CD4-positive, alpha-beta T cell treated with Interleukin-10 for 1 hour (primary cell): ENCODE data around the gene WNT10A.

Source experiments
- DNase-seq: peaks from one replicate; pipeline ENCODE4 v3.0.0-alpha.2; 2020

Gene WNT10A

GRCh38 chr2:218878926-218879761 is 1.5 kb upstream of the WNT10A start:
- no peak for DNase-seq

- DNase-seq = no peak
Observed at GRCh38 chr2:218879776-218880101, 913 bp upstream of the WNT10A start.

GRCh38 chr2:218880859-218881594 is 375 bp downstream of the WNT10A start:
- no peak for DNase-seq

GRCh38 chr2:218881744-218882460 is 1.2 kb downstream of the WNT10A start:
- DNase-seq = no peak

GRCh38 chr2:218882461-218882816 is 1.8 kb downstream of the WNT10A start:
- no peak for DNase-seq

- DNase-seq = no peak
Observed at GRCh38 chr2:218882866-218883366, 2.3 kb downstream of the WNT10A start.

GRCh38 chr2:218883491-218884490 is 3.1 kb downstream of the WNT10A start:
- peak; percentile 55 for DNase-seq

- DNase-seq = no peak
Observed at GRCh38 chr2:218884519-218884918, 3.9 kb downstream of the WNT10A start.

- DNase-seq = no peak
Observed at GRCh38 chr2:218885981-218886947, 5.6 kb downstream of the WNT10A start.

- no peak for DNase-seq
Observed at GRCh38 chr2:218887079-218887478, 6.4 kb downstream of the WNT10A start.

GRCh38 chr2:218888341-218888740 is 7.7 kb downstream of the WNT10A start:
- DNase-seq = no peak

GRCh38 chr2:218889937-218890336 is 9.3 kb downstream of the WNT10A start:
- DNase-seq = no peak

GRCh38 chr2:218890369-218890768 is 9.7 kb downstream of the WNT10A start:
- no peak for DNase-seq

GRCh38 chr2:218891275-218892135 is 10.9 kb downstream of the WNT10A start:
- no peak for DNase-seq

GRCh38 chr2:218892693-218893348 is 12.2 kb downstream of the WNT10A start:
- DNase-seq = peak; percentile 88

GRCh38 chr2:218893349-218894150 is 12.9 kb downstream of the WNT10A start:
- DNase-seq = no peak

- DNase-seq = no peak
Observed at GRCh38 chr2:218894151-218894879, 13.7 kb downstream of the WNT10A start.

- DNase-seq = no peak
Observed at GRCh38 chr2:218894880-218895157, 14.2 kb downstream of the WNT10A start.
